HepG2 (cell line): ENCODE measurements around the gene MACROD2.

Experiments
- CBX1 ChIP-seq: IDR thresholded peaks from one replicate; pipeline ENCODE4 v1.6.1; 2016; ENCODE audit warnings: antibody characterized with exemption, low read depth
- CEBPB ChIP-seq: IDR thresholded peaks from 2 replicates; pipeline ENCODE4 v1.6.1; 2011; ENCODE audit warnings: low read depth, low read length, improper control_type of control experiment, borderline replicate concordance
- CTCF ChIP-seq: sonication (generic); formaldehyde crosslinking; IDR thresholded peaks from 2 replicates; pipeline ENCODE4 v1.5.0; 2020; ENCODE audit warnings: mild to moderate bottlenecking, missing genetic modification reagents, moderate library complexity
- NPAS2 ChIP-seq: sonication (generic); formaldehyde crosslinking; IDR thresholded peaks from 2 replicates; pipeline ENCODE4 v1.8.0; 2022; ENCODE audit warnings: mild to moderate bottlenecking, missing genetic modification reagents, borderline replicate concordance
- TBP ChIP-seq: sonication (generic); formaldehyde crosslinking; IDR thresholded peaks from 2 replicates; pipeline ENCODE4 v1.5.0; 2020; ENCODE audit warnings: missing genetic modification reagents
- ZNF143 ChIP-seq: sonication (generic); formaldehyde crosslinking; IDR thresholded peaks from 2 replicates; pipeline ENCODE4 v1.4.0; 2020; ENCODE audit warnings: missing genetic modification reagents
- ZSCAN29 ChIP-seq: sonication (generic); formaldehyde crosslinking; conservative IDR thresholded peaks from 2 replicates; pipeline ENCODE4 v1.4.0; 2020; ENCODE audit warnings: mild to moderate bottlenecking, missing genetic modification reagents

GRCh38 chr20:14707865-14708596 is 712.7 kb downstream of the MACROD2 start:
- TF ChIP-seq TBP (CRISPR knock-in tag) = no peak
- TF ChIP-seq CEBPB = no peak
- no peak for TF ChIP-seq NPAS2 (CRISPR knock-in tag)
- no peak for TF ChIP-seq CBX1
- TF ChIP-seq CTCF (CRISPR knock-in tag) = no peak
- TF ChIP-seq ZSCAN29 (CRISPR knock-in tag) = no peak
- TF ChIP-seq ZNF143 (CRISPR knock-in tag) = no peak
